ENCODE measurements around the gene MYCT1. TPM values are rescaled to one million over a fixed set of nuclear protein-coding genes. Genes with fewer than 3 reads are reported as not detected.

The MYCT1 gene
- 8.3 TPM for total RNA-seq

- no peaks in the 10 kb centered on the region for H3K36me3 ChIP-seq
- peak within 1 kb of the TSS in 1 of 2 donors; percentile 7 for H3K4me3 ChIP-seq
- H3K27ac ChIP-seq = peak within 1 kb of the TSS; percentile 5
- no peaks in the 10 kb centered on the region for H3K27me3 ChIP-seq
- no peaks in the 10 kb centered on the region for H3K4me1 ChIP-seq
- H3K9me3 ChIP-seq = no peaks in the 10 kb centered on the region
- no peak for DNase-seq (ENCODE audit: extremely low spot score in 2 of 2)
- intact Hi-C loops (cut with DNase I) = no loop called here
- TF ChIP-seq CTCF (IDR thresholded peaks at IDR 0.05) (no peak), POLR2AphosphoS5 (IDR thresholded peaks at IDR 0.05; ENCODE audit: insufficient read depth in 1 of 2, low read depth in 1 of 2) (peak in 1 of 2 donors; percentile 83), POLR2A (IDR thresholded peaks at IDR 0.05) (no peak)
Measured at GRCh38 chr6:152697634-152698033, at the start of gene MYCT1. TSS of gene MYCT1 (plus strand) at chr6:152697897. CDS start at chr6:152697903, 6 bp downstream.

GRCh38 chr6:152648105-152648504 lies 49.6 kb upstream of the MYCT1 start:
- TF ChIP-seq POLR2AphosphoS5 (IDR thresholded peaks at IDR 0.05; ENCODE audit: insufficient read depth in 1 of 2, low read depth in 1 of 2) (peak in 1 of 2 donors; percentile 63), CTCF (IDR thresholded peaks at IDR 0.05) (no peak)
- Histone ChIP-seq H3K27ac (peak overlapping the region; percentile 12), H3K4me3 (no peak overlapping the region), H3K36me3 (no peaks in the 10 kb centered on the region), H3K27me3 (no peaks in the 10 kb centered on the region), H3K9me3 (no peaks in the 10 kb centered on the region), H3K4me1 (no peaks in the 10 kb centered on the region)
- no peak for DNase-seq (ENCODE audit: extremely low spot score in 2 of 2)
- intact Hi-C loops (cut with DNase I) = no loop called here

- DNase-seq (ENCODE audit: extremely low spot score in 2 of 2) = no peak
- intact Hi-C loops (cut with DNase I) = no loop called here
Measured at GRCh38 chr6:152651986-152652385, 45.7 kb upstream of the MYCT1 start.

GRCh38 chr6:152661776-152662175 lies 35.9 kb upstream of the MYCT1 start:
- DNase-seq (ENCODE audit: extremely low spot score in 2 of 2) = no peak
- TF ChIP-seq POLR2A (IDR thresholded peaks at IDR 0.05) = no peak
- TF ChIP-seq CTCF (IDR thresholded peaks at IDR 0.05) = no peak
- no peak for TF ChIP-seq POLR2AphosphoS5 (IDR thresholded peaks at IDR 0.05; ENCODE audit: insufficient read depth in 1 of 2, low read depth in 1 of 2)
- H3K36me3 ChIP-seq = no peaks in the 10 kb centered on the region
- H3K27me3 ChIP-seq = no peaks in the 10 kb centered on the region
- no peak overlapping the region for H3K27ac ChIP-seq
- H3K4me1 ChIP-seq = no peaks in the 10 kb centered on the region
- no peak overlapping the region for H3K4me3 ChIP-seq
- intact Hi-C loops (cut with DNase I) = no loop called here
- H3K9me3 ChIP-seq = no peaks in the 10 kb centered on the region

More at GRCh38 chr6:152651986-152652385, 45.7 kb upstream of the MYCT1 start:
- TF ChIP-seq POLR2A (IDR thresholded peaks at IDR 0.05) (no peak), POLR2AphosphoS5 (IDR thresholded peaks at IDR 0.05; ENCODE audit: insufficient read depth in 1 of 2, low read depth in 1 of 2) (no peak), CTCF (IDR thresholded peaks at IDR 0.05) (no peak)
- H3K9me3 ChIP-seq = no peaks in the 10 kb centered on the region
- no peaks in the 10 kb centered on the region for H3K36me3 ChIP-seq
- no peaks in the 10 kb centered on the region for H3K4me1 ChIP-seq
- H3K4me3 ChIP-seq = no peak overlapping the region
- H3K27me3 ChIP-seq = no peaks in the 10 kb centered on the region
- no peak overlapping the region for H3K27ac ChIP-seq

- intact Hi-C loops (cut with DNase I) = loop anchor here (5.0 kb wide), 1 partner anchor 118 kb away; no protein-coding TSS in a partner anchor
- Histone ChIP-seq H3K27ac (no peak overlapping the region), H3K36me3 (no peaks in the 10 kb centered on the region), H3K9me3 (no peaks in the 10 kb centered on the region), H3K27me3 (no peaks in the 10 kb centered on the region), H3K4me1 (no peaks in the 10 kb centered on the region), H3K4me3 (no peak overlapping the region)
- no peak for DNase-seq (ENCODE audit: extremely low spot score in 2 of 2)
- TF ChIP-seq POLR2A (IDR thresholded peaks at IDR 0.05) = no peak
- no peak for TF ChIP-seq POLR2AphosphoS5 (IDR thresholded peaks at IDR 0.05; ENCODE audit: insufficient read depth in 1 of 2, low read depth in 1 of 2)
- TF ChIP-seq CTCF (IDR thresholded peaks at IDR 0.05) = peak; percentile 9 to 41 (median 32)
Measured at GRCh38 chr6:152669895-152670294, 27.8 kb upstream of the MYCT1 start.
